Cardiac muscle cell (in vitro differentiated cells and primary cell): ENCODE measurements around the gene MINDY4. TPM values are rescaled to one million over a fixed set of nuclear protein-coding genes. Genes with fewer than 3 reads are reported as not detected.
A peak's percentile ranks its signal among the peaks of the same experiment; 100 is the strongest.

Source experiments
- DNase-seq, 2 donors: peaks; one replicate each; pipeline versions ENCODE4 v3.0.0 to v3.0.0-alpha.2; 2010 to 2017; ENCODE audit warnings: low read depth in 1 of 2, low spot score in 1 of 2
- H3K27ac ChIP-seq: fragments of 200-600 bp; sonication (generic); 2 replicates; pipeline ENCODE4 v1.5.1; 2016
- H3K27me3 ChIP-seq: fragments of 200-600 bp; sonication (generic); 2 replicates; pipeline ENCODE4 v1.6.0; 2016; ENCODE audit warnings: control low read depth
- H3K36me3 ChIP-seq: fragments of 200-600 bp; sonication (generic); 2 replicates; pipeline ENCODE4 v1.5.1; 2016; ENCODE audit warnings: control low read depth
- H3K4me1 ChIP-seq: fragments of 200-600 bp; sonication (generic); 2 replicates; pipeline ENCODE4 v1.8.1; 2017; ENCODE audit warnings: low read depth, mild to moderate bottlenecking, mixed run types
- H3K4me3 ChIP-seq: fragments of 200-600 bp; sonication (generic); 2 replicates; pipeline ENCODE4 v1.5.1; 2016; ENCODE audit warnings: mild to moderate bottlenecking
- H3K9me3 ChIP-seq: fragments of 200-600 bp; sonication (generic); 2 replicates; pipeline ENCODE4 v1.5.1; 2017; ENCODE audit warnings: low read depth, mild to moderate bottlenecking, control low read depth
- polyA plus RNA-seq: library from polyadenylated mRNA; unstranded; fragments of >200 nt; fragmentation: Nextera tagmentation; extraction: Ambion mirVana; gene quantifications from 2 replicates; pipeline ENCODE4 v1.2.1, GENCODE V29; 2016
- total RNA-seq: library from RNA; depleted of rRNA; stranded (reverse); fragments of >200 nt; gene quantifications from 2 replicates; pipeline ENCODE4 v1.2.3, GENCODE V29; 2016
- TF ChIP-seq, protein P1 (sequence below): IDR thresholded peaks from 2 replicates; pipeline ENCODE4 v1.5.1; 2012; ENCODE audit warnings: low read depth, mild to moderate bottlenecking, low read length

MINDY4 gene
- total and polyA plus RNA-seq, 2 experiments from 2014 or later, result 2.7 to 7.5 TPM

DNA sequence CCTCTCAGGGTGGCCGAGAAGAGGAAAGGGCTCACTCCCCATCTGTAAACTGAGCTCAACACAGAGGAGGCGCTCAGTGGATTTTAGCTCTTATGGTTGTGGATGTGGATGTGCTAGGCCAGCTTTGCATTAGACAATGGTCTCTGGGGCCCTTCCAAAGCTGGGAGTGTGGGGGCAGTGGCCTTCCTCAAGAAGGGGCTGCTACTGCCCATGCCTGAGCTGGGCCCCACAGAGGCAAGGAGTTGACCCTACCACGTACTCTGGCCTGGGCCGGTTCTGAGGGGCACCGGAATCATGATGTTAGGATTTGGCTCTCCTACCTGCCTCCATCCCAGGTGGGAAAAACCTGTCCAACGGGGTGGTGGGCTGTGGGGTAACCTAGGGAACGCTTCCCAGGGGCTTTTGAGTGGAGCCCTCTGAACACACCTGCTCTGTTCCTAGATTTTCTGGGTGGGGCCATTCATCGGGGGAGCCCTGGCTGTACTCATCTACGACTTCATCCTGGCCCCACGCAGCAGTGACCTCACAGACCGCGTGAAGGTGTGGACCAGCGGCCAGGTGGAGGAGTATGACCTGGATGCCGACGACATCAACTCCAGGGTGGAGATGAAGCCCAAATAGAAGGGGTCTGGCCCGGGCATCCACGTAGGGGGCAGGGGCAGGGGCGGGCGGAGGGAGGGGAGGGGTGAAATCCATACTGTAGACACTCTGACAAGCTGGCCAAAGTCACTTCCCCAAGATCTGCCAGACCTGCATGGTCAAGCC is 152.0 kb downstream of the MINDY4 start:
- no peak for DNase-seq
- Histone ChIP-seq H3K27me3 (no peaks in the 10 kb centered on the region), H3K36me3 (no peaks in the 10 kb centered on the region), H3K4me3 (no peak overlapping the region), H3K9me3 (no peaks in the 10 kb centered on the region), H3K27ac (no peak overlapping the region), H3K4me1 (peaks cover 61% of the 10 kb centered on the region)
- TF ChIP-seq, protein P1, sequence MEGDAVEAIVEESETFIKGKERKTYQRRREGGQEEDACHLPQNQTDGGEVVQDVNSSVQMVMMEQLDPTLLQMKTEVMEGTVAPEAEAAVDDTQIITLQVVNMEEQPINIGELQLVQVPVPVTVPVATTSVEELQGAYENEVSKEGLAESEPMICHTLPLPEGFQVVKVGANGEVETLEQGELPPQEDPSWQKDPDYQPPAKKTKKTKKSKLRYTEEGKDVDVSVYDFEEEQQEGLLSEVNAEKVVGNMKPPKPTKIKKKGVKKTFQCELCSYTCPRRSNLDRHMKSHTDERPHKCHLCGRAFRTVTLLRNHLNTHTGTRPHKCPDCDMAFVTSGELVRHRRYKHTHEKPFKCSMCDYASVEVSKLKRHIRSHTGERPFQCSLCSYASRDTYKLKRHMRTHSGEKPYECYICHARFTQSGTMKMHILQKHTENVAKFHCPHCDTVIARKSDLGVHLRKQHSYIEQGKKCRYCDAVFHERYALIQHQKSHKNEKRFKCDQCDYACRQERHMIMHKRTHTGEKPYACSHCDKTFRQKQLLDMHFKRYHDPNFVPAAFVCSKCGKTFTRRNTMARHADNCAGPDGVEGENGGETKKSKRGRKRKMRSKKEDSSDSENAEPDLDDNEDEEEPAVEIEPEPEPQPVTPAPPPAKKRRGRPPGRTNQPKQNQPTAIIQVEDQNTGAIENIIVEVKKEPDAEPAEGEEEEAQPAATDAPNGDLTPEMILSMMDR, result no peak

DNA sequence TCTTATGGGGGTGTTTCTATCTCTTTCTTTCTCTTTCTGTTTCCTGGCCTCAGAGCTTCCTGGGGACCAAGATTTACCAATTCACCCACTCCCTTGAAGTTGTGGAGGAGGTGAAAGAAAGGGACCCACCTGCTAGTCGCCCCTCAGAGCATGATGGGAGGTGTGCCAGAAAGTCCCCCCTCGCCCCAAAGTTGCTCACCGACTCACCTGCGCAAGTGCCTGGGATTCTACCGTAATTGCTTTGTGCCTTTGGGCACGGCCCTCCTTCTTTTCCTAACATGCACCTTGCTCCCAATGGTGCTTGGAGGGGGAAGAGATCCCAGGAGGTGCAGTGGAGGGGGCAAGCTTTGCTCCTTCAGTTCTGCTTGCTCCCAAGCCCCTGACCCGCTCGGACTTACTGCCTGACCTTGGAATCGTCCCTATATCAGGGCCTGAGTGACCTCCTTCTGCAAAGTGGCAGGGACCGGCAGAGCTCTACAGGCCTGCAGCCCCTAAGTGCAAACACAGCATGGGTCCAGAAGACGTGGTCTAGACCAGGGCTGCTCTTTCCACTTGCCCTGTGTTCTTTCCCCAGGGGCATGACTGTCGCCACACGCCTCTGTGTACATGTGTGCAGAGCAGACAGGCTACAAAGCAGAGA is 152.7 kb downstream of the MINDY4 start:
- Histone ChIP-seq H3K27me3 (no peaks in the 10 kb centered on the region), H3K27ac (peak overlapping the region; percentile 37), H3K9me3 (no peaks in the 10 kb centered on the region), H3K4me3 (no peak overlapping the region), H3K36me3 (no peaks in the 10 kb centered on the region), H3K4me1 (peaks cover 61% of the 10 kb centered on the region)
- no peak for DNase-seq
- TF ChIP-seq, protein P1, result no peak

DNA sequence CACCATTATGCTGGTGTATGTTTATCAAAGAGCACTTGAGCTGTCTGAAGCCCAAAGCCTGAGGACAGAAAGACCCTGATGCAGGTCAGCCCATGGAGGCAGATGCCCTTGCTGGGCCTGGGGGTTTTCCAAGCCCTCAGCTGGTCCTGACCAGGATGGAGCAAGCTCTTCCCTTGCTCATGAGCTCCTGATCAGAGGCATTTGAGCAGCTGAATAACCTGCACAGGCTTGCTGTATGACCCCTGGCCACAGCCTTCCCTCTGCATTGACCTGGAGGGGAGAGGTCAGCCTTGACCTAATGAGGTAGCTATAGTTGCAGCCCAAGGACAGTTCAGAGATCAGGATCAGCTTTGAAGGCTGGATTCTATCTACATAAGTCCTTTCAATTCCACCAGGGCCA is 153.4 kb downstream of the MINDY4 start:
- no peak for DNase-seq
- peaks cover 60% of the 10 kb centered on the region for H3K4me1 ChIP-seq
- H3K4me3 ChIP-seq, result no peak overlapping the region
- peak overlapping the region; percentile 37 for H3K27ac ChIP-seq
- TF ChIP-seq, protein P1, result no peak
- H3K36me3 ChIP-seq, result no peaks in the 10 kb centered on the region
- no peaks in the 10 kb centered on the region for H3K27me3 ChIP-seq
- H3K9me3 ChIP-seq, result no peaks in the 10 kb centered on the region

DNA sequence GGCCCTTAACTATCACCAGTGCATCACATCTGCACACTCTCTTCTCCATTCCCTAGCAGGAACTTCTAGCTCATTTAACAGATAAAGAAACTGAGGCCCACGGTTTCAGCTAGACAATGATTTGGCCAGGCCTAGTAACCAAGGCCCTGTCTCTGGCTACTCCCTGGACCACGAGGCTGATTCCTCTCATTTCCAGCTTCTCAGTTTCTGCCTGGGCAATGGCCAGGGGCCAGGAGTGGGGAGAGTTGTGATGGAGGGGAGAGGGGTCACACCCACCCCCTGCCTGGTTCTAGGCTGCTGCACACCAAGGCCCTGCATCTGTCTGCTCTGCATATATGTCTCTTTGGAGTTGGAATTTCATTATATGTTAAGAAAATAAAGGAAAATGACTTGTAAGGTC is 153.9 kb downstream of the MINDY4 start:
- Histone ChIP-seq H3K9me3 (no peaks in the 10 kb centered on the region), H3K4me3 (no peak overlapping the region), H3K27ac (no peak overlapping the region), H3K27me3 (no peaks in the 10 kb centered on the region), H3K4me1 (peaks cover 60% of the 10 kb centered on the region), H3K36me3 (no peaks in the 10 kb centered on the region)
- no peak for DNase-seq
- TF ChIP-seq, protein P1, result no peak

DNA sequence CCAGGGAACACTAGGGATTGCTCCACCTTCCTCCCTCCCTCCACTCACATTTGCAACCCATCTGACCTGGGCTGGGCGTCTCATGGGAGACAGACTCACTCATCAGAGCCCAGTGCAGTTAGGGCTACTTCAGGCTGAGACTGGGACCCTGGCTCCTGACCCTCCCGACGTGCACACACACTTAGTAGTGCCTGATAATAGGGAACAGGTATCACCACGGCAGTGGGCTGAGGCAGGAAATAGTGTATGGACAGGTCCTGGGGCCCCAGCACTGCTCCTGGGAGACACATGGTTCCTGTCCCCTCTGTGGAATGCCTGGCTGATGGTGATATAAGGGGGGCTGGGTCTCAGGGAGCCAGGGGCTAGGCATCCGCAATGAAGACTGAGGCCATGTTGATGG is 154.7 kb downstream of the MINDY4 start:
- Histone ChIP-seq H3K27ac (no peak overlapping the region), H3K27me3 (no peaks in the 10 kb centered on the region), H3K9me3 (no peaks in the 10 kb centered on the region), H3K4me3 (no peak overlapping the region), H3K4me1 (peaks cover 58% of the 10 kb centered on the region), H3K36me3 (no peaks in the 10 kb centered on the region)
- DNase-seq, result no peak
- TF ChIP-seq, protein P1, result no peak
